ENCODE results near the gene TAS2R8. TPM values are rescaled to one million over a fixed set of nuclear protein-coding genes. Genes with fewer than 3 reads are reported as not detected.

TAS2R8 gene
- total RNA-seq, 4 donors from 2014 or later: 0.49 TPM; not detected in 3

- no peaks in the 10 kb centered on the region for H3K36me3 ChIP-seq
- H3K9me3 ChIP-seq: no peaks in the 10 kb centered on the region
- no peak for DNase-seq
- TF ChIP-seq CTCF (IDR thresholded peaks at IDR 0.05): no peak
- TF ChIP-seq POLR2A (IDR thresholded peaks at IDR 0.05): no peak
- intact Hi-C loops (cut with DNase I): no loop called here
- H3K4me3 ChIP-seq (replicated peaks in 1 of 3): no peak overlapping the region
- H3K4me1 ChIP-seq: no peaks in the 10 kb centered on the region
- H3K27me3 ChIP-seq: no peaks in the 10 kb centered on the region
- 84 to 86% methylated on average over 3 of the region's 3 CpGs for WGBS, 2 donors
- H3K27ac ChIP-seq: no peak overlapping the region
Measured at GRCh38 chr12:10824957-10825356, 17.9 kb upstream of the TAS2R8 start.

- intact Hi-C loops (cut with DNase I): no loop called here
- no peak for TF ChIP-seq CTCF (IDR thresholded peaks at IDR 0.05)
- no peak for TF ChIP-seq POLR2A (IDR thresholded peaks at IDR 0.05)
Measured at GRCh38 chr12:10811883-10812536, 4.9 kb upstream of the TAS2R8 start.

GRCh38 chr12:10810068-10810467 is 3.0 kb upstream of the TAS2R8 start, which contains the start of gene TAS2R9:
TAS2R9 (minus strand) TSS chr12:10810168; CDS start chr12:10810075, 93 bp downstream.
- TF ChIP-seq POLR2A (IDR thresholded peaks at IDR 0.05) (no peak), CTCF (IDR thresholded peaks at IDR 0.05) (no peak)
- H3K4me1 ChIP-seq: no peaks in the 10 kb centered on the region
- DNase-seq: no peak
- intact Hi-C loops (cut with DNase I): no loop called here
- H3K9me3 ChIP-seq: no peaks in the 10 kb centered on the region
- H3K27me3 ChIP-seq: no peaks in the 10 kb centered on the region
- H3K27ac ChIP-seq: no peak within 1 kb of the TSS
- H3K36me3 ChIP-seq: no peaks in the 10 kb centered on the region
- H3K4me3 ChIP-seq (replicated peaks in 1 of 3): no peak within 1 kb of the TSS

More at GRCh38 chr12:10811883-10812536, 4.9 kb upstream of the TAS2R8 start:
- no peak for DNase-seq
- H3K9me3 ChIP-seq: no peaks in the 10 kb centered on the region
- H3K36me3 ChIP-seq: no peaks in the 10 kb centered on the region
- no peaks in the 10 kb centered on the region for H3K27me3 ChIP-seq
- WGBS, 2 donors: 83 to 85% methylated on average over 3 of the region's 3 CpGs
- no peaks in the 10 kb centered on the region for H3K4me1 ChIP-seq
- H3K4me3 ChIP-seq (replicated peaks in 1 of 3): no peak overlapping the region
- no peak overlapping the region for H3K27ac ChIP-seq

GRCh38 chr12:10802587-10802986 is 4.5 kb downstream of the TAS2R8 start, which contains the start of gene TAS2R7:
TAS2R7 (minus strand) TSS chr12:10802627; CDS start chr12:10802570, 57 bp downstream.
- Histone ChIP-seq H3K36me3 (no peaks in the 10 kb centered on the region), H3K27me3 (no peaks in the 10 kb centered on the region), H3K4me1 (no peaks in the 10 kb centered on the region), H3K9me3 (no peaks in the 10 kb centered on the region), H3K27ac (no peak within 1 kb of the TSS), H3K4me3 (replicated peaks in 1 of 3) (no peak within 1 kb of the TSS)
- 39% methylated on average over 4 of the region's 4 CpGs for WGBS, 2 donors
- no peak for TF ChIP-seq CTCF (IDR thresholded peaks at IDR 0.05)
- no peak for TF ChIP-seq POLR2A (IDR thresholded peaks at IDR 0.05)
- intact Hi-C loops (cut with DNase I): no loop called here
- no peak for DNase-seq

- no peak for DNase-seq
- H3K36me3 ChIP-seq: no peaks in the 10 kb centered on the region
- no peak for TF ChIP-seq POLR2A (IDR thresholded peaks at IDR 0.05)
- no peak for TF ChIP-seq CTCF (IDR thresholded peaks at IDR 0.05)
- intact Hi-C loops (cut with DNase I): no loop called here
- H3K4me1 ChIP-seq: no peaks in the 10 kb centered on the region
- H3K27me3 ChIP-seq: no peaks in the 10 kb centered on the region
- H3K27ac ChIP-seq: no peak overlapping the region
- WGBS, 2 donors: 44% methylated on average over 5 of the region's 5 CpGs
- H3K4me3 ChIP-seq (replicated peaks in 1 of 3): no peak overlapping the region
- no peaks in the 10 kb centered on the region for H3K9me3 ChIP-seq
Measured at GRCh38 chr12:10801741-10802140, 5.3 kb downstream of the TAS2R8 start.

All from thyroid gland (tissue), 4 donors.